NB4 (cell line): ENCODE data around the gene EPS15.
A peak's percentile ranks its signal among the peaks of the same experiment; 100 is the strongest.

Source experiments
- CTCF ChIP-seq: IDR thresholded peaks from one replicate; pipeline ENCODE4 v1.5.1; 2012; ENCODE audit warnings: low read depth, low read length
- MAX ChIP-seq: IDR thresholded peaks from 2 replicates; pipeline ENCODE4 v1.6.1; 2011; ENCODE audit warnings: low read depth, low read length
- POLR2A ChIP-seq: IDR thresholded peaks from 2 replicates; pipeline ENCODE4 v1.6.1; 2011; ENCODE audit warnings: mild to moderate bottlenecking; ENCODE audit not compliant: insufficient read length; ENCODE audit errors: extremely low read depth

GRCh38 chr1:51341876-51342496 is 177.1 kb downstream of the EPS15 start:
- peak; percentile 51 for TF ChIP-seq CTCF
- TF ChIP-seq POLR2A, result no peak
- TF ChIP-seq MAX, result no peak
